Measurements from ENCODE around the gene TBC1D5. TPM values are rescaled to one million over a fixed set of nuclear protein-coding genes. Genes with fewer than 3 reads are reported as not detected.

TBC1D5 gene
- total RNA-seq, 3 donors from 2014 or later = 33.1 to 56.1 (median 44.1) TPM

DNA sequence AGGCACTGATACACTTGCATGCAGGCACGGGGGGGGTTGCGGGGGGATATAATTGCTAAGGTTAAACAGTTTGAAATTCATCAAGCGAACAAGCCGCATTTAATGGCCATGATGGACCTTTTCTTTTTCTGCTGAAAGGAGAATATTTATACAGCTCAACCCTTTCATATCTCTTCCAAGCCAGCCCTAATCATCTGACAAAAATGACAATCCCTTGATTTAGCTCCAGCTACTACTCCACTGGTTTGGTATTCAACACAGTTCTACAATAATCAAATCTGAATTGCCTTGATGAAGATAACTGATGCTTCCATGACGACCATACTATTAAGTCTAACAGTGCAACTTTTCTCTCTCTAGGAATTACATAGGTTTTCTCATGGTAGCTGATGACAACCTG, 482.7 kb downstream of the TBC1D5 start:
- H3K9me3 ChIP-seq = no peaks in the 10 kb centered on the region
- H3K4me3 ChIP-seq = no peak overlapping the region
- intact Hi-C loops (cut with DNase I, micrococcal nuclease) = loop anchor here (5.0 to 10.0 kb wide), 2 partner anchors 153 to 155 kb away; no protein-coding TSS in a partner anchor
- H3K4me1 ChIP-seq (ENCODE audit: low read depth) = no peaks in the 10 kb centered on the region
- no peak for ATAC-seq
- TF ChIP-seq CTCF (IDR thresholded peaks at IDR 0.05) = no peak
- no peaks in the 10 kb centered on the region for H3K36me3 ChIP-seq (ENCODE audit: low read depth)
- no peak for DNase-seq

GRCh38 chr3:17258823-17259436, 483.5 kb downstream of the TBC1D5 start:
- TF ChIP-seq CTCF (IDR thresholded peaks at IDR 0.05) = peak; percentile 23
- Histone ChIP-seq H3K9me3 (no peaks in the 10 kb centered on the region), H3K4me3 (no peak overlapping the region), H3K36me3 (ENCODE audit: low read depth) (no peaks in the 10 kb centered on the region), H3K4me1 (ENCODE audit: low read depth) (no peaks in the 10 kb centered on the region)
- intact Hi-C loops (cut with DNase I, micrococcal nuclease) = loop anchor here (5.0 to 10.0 kb wide), 2 partner anchors 153 to 156 kb away; no protein-coding TSS in a partner anchor
- DNase-seq = peak in 1 of 3 donors; percentile 45
- ATAC-seq = no peak

GRCh38 chr3:17257269-17257668, 485.2 kb downstream of the TBC1D5 start:
- DNase-seq (no peak), ATAC-seq (no peak)
- no peaks in the 10 kb centered on the region for H3K9me3 ChIP-seq
- no peaks in the 10 kb centered on the region for H3K4me1 ChIP-seq (ENCODE audit: low read depth)
- H3K36me3 ChIP-seq (ENCODE audit: low read depth) = no peaks in the 10 kb centered on the region
- TF ChIP-seq CTCF (IDR thresholded peaks at IDR 0.05) = no peak
- H3K4me3 ChIP-seq = no peak overlapping the region
- intact Hi-C loops (cut with DNase I, micrococcal nuclease) = loop anchor here (5.0 to 10.0 kb wide), 2 partner anchors 155 to 158 kb away; no protein-coding TSS in a partner anchor

DNA sequence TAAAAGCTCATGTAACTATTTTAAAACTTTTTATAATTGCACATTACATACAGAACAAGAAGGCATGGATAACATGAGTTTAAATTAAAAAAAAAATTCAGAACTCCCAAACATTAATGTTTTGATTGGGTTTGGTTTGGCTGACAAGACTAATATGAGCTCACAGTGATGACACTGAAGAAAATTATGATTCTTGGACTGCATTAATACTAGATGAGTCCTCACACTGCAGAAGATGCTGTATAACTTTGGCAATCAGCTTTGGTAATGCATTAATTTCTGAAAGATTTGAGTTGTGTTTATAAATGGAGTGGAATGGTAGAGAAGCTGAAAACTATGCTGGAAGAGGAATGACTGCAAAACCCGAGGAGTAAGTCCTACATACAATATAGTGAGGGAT, 498.8 kb downstream of the TBC1D5 start:
- Histone ChIP-seq H3K4me1 (ENCODE audit: low read depth) (no peaks in the 10 kb centered on the region), H3K4me3 (no peak overlapping the region), H3K9me3 (no peaks in the 10 kb centered on the region), H3K36me3 (ENCODE audit: low read depth) (no peaks in the 10 kb centered on the region)
- intact Hi-C loops (cut with DNase I, micrococcal nuclease) = no loop called here
- DNase-seq (no peak), ATAC-seq (no peak)
- TF ChIP-seq CTCF (IDR thresholded peaks at IDR 0.05) = no peak

GRCh38 chr3:17239417-17239816, 503.0 kb downstream of the TBC1D5 start:
- H3K4me1 ChIP-seq (ENCODE audit: low read depth) = no peaks in the 10 kb centered on the region
- H3K4me3 ChIP-seq = no peak overlapping the region
- TF ChIP-seq CTCF (IDR thresholded peaks at IDR 0.05) = no peak
- no peak for ATAC-seq
- no peaks in the 10 kb centered on the region for H3K36me3 ChIP-seq (ENCODE audit: low read depth)
- intact Hi-C loops (cut with DNase I, micrococcal nuclease) = no loop called here
- no peak for DNase-seq
- H3K9me3 ChIP-seq = no peaks in the 10 kb centered on the region

Measured in mucosa of descending colon (tissue), 3 donors.